GM18517 (cell line): Measurements from ENCODE around the gene DR1.
"Not testable (repeated sequence)": the region's sequence is repeated elsewhere in the genome, so short reads cannot be mapped to it uniquely, and the experiment has no call there.

Experiments
- ATAC-seq: cut with Tn5 transposase; IDR thresholded peaks from one replicate; pipeline ENCODE4 v1.9.1; 2021; ENCODE audit warnings: mild to moderate bottlenecking, moderate library complexity; ENCODE audit not compliant: unreplicated experiment

Gene DR1

GRCh38 chr1:93339171-93339697 is 6.5 kb upstream of the DR1 start:
- ATAC-seq: no peak

GRCh38 chr1:93340090-93340489 is 5.6 kb upstream of the DR1 start:
- no peak for ATAC-seq

DNA sequence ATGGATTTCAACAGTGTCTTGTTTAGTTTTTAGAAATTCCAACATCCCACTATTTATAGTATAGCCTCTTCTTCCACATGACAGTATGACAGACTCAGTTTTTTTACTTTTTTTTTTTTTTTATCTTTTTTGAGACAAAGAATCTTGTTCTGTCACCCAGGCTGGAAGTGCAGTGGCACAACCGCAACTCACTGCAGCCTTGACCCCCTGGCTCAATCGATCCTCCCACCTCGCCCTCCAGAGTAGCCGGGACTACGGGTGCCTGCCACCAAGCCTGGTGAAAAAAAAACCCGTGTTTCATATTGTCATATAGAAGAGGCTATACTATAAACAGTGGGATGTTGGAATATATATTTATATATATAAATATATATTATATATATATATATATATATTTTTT is 1.2 kb upstream of the DR1 start:
- no peak for ATAC-seq

DNA sequence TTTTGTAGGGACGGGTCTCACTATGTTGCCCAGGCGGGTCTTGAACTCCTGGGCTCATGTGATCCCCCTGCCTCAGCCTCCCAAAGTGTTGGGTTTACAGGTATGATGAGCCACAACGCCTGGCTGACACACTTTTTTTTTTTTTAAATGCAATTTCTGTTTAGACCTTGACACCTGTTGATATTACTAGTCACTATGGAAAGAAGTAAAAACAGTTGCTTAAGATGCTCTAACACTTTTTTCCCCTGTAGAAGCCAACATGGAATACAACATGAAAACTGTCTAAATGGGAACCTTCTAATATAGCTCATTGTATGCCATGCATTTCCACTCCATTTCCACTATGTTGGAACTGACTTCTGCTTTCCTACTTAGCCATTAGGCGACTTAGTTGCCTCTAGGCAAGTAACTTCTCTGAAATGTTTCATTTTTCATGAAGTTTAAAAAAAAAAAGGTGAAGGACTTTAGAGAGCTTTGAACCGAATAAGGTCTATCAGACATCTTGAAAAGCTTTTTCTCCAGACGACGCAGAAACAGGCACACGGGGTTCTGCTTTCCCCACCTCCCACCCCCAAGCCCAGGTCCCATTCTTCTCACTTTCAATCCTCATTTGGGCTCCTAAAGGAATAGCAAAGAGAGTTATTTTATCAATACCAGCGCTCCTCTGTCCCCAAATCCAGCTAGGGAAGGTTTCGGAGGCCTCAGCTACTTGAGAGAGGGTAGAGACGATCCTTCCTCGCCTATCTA is 648 bp upstream of the DR1 start:
- no peak for ATAC-seq

DNA sequence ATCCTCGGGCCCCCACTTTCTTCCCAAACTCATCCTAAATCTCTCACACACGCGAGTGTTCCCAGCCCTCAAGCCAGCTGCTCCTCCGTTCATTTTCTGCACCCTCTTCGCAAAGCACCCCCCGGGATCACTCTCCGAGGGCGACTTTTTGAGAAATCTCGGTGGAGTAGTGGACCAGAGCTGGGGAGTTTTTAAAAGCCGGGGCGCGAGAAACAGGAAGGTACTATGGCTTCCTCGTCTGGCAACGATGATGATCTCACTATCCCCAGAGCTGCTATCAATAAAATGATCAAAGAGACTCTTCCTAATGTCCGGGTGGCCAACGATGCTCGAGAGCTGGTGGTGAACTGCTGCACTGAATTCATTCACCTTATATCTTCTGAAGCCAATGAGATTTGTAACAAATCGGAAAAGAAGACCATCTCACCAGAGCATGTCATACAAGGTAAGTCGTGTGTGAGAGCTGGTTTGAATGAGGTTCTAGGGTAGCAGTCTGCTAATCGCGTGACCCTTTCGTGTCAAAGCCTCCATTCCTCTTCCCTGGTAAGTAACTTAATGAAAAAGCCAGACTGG is 800 bp downstream of the DR1 start:
- ATAC-seq: peak; percentile 28

DNA sequence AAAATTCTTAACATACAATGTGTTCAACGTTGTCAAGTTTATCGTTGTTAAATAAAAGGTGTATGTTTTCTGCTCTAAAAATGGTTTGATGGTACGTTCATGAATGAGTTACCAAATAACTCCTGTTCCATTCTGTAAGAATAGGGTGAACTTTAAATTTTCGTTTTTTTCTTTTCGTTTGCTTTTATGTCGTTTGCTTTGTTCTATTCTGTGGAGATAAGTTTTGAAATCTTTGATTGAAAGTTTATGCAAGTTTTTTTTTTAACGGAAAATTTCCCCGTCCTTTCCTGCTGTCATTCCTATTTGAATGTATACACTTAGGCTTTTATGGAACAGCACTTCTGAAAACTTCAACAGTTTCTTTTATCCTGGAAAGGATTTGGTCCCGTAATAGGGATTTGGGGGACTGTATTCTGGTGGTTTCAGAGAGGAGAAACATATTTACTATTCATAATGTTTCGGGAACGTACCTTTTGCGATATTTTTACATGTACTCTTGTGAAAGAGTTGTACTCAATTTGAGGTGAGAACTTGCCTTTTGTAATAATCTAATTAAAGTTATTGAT is 1.7 kb downstream of the DR1 start:
- ATAC-seq: no peak

- no peak for ATAC-seq
These were observed 2.5 kb downstream of the DR1 start for GRCh38 chr1:93348104-93348728.

- no peak for ATAC-seq
These were observed 3.8 kb downstream of the DR1 start for GRCh38 chr1:93349231-93350135.

DNA sequence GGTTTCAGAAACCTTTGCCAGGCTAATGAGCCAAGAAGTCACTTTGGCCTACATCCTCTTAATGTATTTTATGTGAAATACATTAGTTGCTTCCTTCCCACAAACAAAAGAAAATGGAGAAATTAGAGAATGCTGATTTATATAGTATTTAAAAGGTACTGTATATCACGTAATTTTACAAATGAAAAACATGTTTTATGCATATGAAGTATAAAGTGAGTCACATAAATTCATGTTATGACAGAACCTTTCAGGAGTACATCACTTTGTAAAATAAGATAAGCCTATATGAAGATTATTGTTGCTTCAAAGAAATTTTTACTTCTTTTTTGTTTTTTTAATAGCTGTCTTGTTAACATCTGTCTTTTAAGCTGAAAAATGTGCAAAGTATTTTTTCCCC is 4.6 kb downstream of the DR1 start:
- no peak for ATAC-seq

DNA sequence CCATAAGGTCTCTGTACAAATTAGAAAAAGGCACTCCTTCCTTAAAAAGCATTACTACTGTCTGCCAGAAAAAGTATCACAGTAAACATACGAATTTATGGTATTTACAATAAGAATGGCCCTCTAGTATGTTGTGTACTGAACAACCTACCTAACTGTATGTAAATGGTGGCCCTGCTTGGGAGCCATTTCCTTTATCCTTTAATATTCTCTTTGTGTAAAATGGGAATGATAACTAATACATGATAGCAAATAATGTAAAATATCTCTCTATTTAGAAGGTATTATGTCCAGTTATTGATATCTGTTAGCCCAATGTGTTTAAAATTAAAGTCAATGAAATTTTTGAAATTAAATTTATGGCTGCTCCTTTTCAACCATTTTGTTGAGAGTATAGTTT is 5.2 kb downstream of the DR1 start:
- no peak for ATAC-seq

DNA sequence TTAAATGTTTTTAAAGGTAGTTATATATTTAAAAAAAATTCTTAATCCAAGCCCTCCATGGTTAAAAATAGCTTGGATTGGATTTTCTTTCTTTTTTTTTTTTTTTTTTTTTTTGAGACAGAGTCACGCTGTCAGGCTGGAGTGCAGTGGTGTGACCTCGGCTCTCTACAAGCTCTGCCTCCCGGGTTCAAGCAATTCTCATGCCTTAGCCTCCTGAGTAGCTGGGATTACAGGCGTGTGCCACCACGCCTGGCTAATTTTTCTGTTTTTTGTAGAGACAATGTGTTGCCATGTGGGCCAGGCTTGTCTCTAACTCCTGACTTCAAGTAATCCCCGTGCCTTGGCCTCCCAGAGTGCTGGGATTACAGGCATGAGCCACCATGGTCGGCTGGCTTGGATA is 5.6 kb downstream of the DR1 start:
- ATAC-seq: not testable (repeated sequence)

GRCh38 chr1:93352376-93352775 is 6.7 kb downstream of the DR1 start:
- no peak for ATAC-seq

DNA sequence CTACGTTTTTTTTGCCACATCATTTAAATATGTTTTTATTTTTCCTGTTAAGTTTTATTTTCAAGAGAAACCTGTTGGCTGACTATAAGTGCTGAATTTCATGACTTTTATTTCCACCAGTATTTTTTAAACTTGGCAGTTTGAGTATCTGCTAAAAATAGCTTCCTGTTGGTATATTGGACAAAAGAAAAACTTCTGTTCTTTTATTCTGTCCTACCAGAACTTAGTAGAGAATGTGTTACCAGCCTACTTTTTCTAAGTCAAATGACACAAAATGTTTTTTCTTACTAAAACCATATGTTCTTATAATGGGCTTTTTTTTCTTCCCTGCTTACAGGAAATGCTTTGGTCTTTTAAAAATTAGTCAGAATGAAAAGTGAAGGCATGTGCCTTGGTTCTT is 7.6 kb downstream of the DR1 start:
- no peak for ATAC-seq

GRCh38 chr1:93354749-93355148 is 9.0 kb downstream of the DR1 start:
- ATAC-seq: no peak

GRCh38 chr1:93357242-93357641 is 11.5 kb downstream of the DR1 start:
- ATAC-seq: no peak

GRCh38 chr1:93358293-93358692 is 12.6 kb downstream of the DR1 start:
- ATAC-seq: no peak

GRCh38 chr1:93360111-93360510 is 14.4 kb downstream of the DR1 start:
- no peak for ATAC-seq

- ATAC-seq: no peak
These were observed 16.5 kb downstream of the DR1 start for GRCh38 chr1:93362237-93362636.

DNA sequence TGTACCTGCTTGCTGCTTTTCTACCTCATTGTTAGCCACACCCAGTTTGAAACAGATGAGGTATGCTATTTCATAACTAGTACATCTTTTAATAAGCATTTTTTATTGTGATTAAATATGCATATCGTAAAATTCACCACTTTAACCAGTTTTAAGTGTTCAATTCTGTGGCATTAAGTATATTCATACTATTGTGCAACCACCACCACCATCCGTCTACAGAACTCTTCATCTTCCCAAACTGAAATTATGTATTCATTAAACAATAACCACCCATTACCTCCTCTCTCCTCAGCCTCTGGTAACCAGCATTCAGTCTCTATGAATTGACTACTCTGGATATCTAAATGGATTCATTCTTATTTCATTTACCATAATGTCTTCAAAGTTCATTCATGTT is 20.1 kb downstream of the DR1 start:
- ATAC-seq: no peak

GRCh38 chr1:93369734-93370133 is 24.0 kb downstream of the DR1 start:
- ATAC-seq: no peak
